Naive thymus-derived CD4-positive, alpha-beta T cell (primary cell): ENCODE data around the gene CYP11A1. TPM values are rescaled to one million over a fixed set of nuclear protein-coding genes. Genes with fewer than 3 reads are reported as not detected.

Experiments used
- ATAC-seq: fragments of 150-1000 bp; cut with Tn5 transposase; 2 replicates; pipeline ENCODE4 v1.10.0; 2021; ENCODE audit warnings: mild to moderate bottlenecking, moderate library complexity
- CTCF ChIA-PET: fragments of 350-600 bp; sonication (Branson Sonifier 250); formaldehyde crosslinking; loops from one replicate; lab custom pipeline; 2021; ENCODE audit warnings: antibody characterized with exemption; lab: Charles Lee
- POLR2A ChIA-PET: fragments of 350-600 bp; sonication (Branson Sonifier 250); formaldehyde crosslinking; loops from one replicate; lab custom pipeline; 2021; ENCODE audit warnings: antibody characterized with exemption, inconsistent platforms; lab: Charles Lee
- DNase-seq, 9 donors: peaks; one replicate each; pipeline versions ENCODE4 v3.0.0 to v3.0.0-alpha.2; 2020 to 2022; ENCODE audit warnings: mixed read lengths in 1 of 9
- H3K27ac ChIP-seq: one replicate; pipeline ENCODE4 v1.7.0; 2013; ENCODE audit warnings: mild to moderate bottlenecking, low read depth, low read length, moderate library complexity
- H3K27me3 ChIP-seq, 2 donors: one replicate each; pipeline ENCODE4 v1.7.0; 2013; ENCODE audit warnings: low read length in 2 of 2, mild to moderate bottlenecking in 2 of 2, moderate library complexity in 2 of 2; ENCODE audit not compliant: control insufficient read depth in 2 of 2, insufficient read depth in 2 of 2
- H3K36me3 ChIP-seq, 3 experiments: 1 replicate in 2 of 3; 2 replicates in 1 of 3; pipeline ENCODE4 v1.7.0; 2013; ENCODE audit warnings: low read length in 3 of 3, mild to moderate bottlenecking in 3 of 3, moderate library complexity in 1 of 3; ENCODE audit not compliant: insufficient read depth in 3 of 3, control insufficient read depth in 2 of 3
- H3K4me1 ChIP-seq, 2 donors: one replicate each; pipeline ENCODE4 v1.7.0; 2013; ENCODE audit warnings: low read length in 2 of 2, mild to moderate bottlenecking in 2 of 2, moderate library complexity in 1 of 2; ENCODE audit not compliant: control insufficient read depth in 2 of 2, insufficient read depth in 2 of 2
- H3K4me3 ChIP-seq: 2 replicates; pipeline ENCODE4 v1.7.0; 2013; ENCODE audit warnings: mild to moderate bottlenecking, low read length
- H3K9me3 ChIP-seq, 3 experiments: 1 replicate in 2 of 3; 2 replicates in 1 of 3; pipeline ENCODE4 v1.7.0; 2013; ENCODE audit warnings: low read length in 3 of 3; ENCODE audit not compliant: control insufficient read depth in 2 of 3
- H3K27ac Mint-ChIP-seq, 9 donors: one replicate each; pipeline ENCODE4 v1.8.0; 2020 to 2022; ENCODE audit warnings: mixed read lengths in 9 of 9, mild to moderate bottlenecking in 8 of 9, moderate library complexity in 5 of 9, inconsistent platforms in 2 of 9
- H3K27me3 Mint-ChIP-seq, 5 donors: one replicate each; pipeline ENCODE4 v1.8.0; 2021 to 2022; ENCODE audit warnings: mixed read lengths in 5 of 5, mild to moderate bottlenecking in 1 of 5
- H3K36me3 Mint-ChIP-seq, 5 donors: one replicate each; pipeline ENCODE4 v1.8.0; 2020 to 2022; ENCODE audit warnings: mixed read lengths in 5 of 5, mild to moderate bottlenecking in 3 of 5, inconsistent platforms in 1 of 5
- H3K4me1 Mint-ChIP-seq, 7 donors: one replicate each; pipeline ENCODE4 v1.8.0; 2020 to 2022; ENCODE audit warnings: mixed read lengths in 7 of 7, mild to moderate bottlenecking in 3 of 7, inconsistent platforms in 1 of 7
- H3K4me3 Mint-ChIP-seq, 10 donors: one replicate each; pipeline ENCODE4 v1.8.0; 2020 to 2022; ENCODE audit warnings: mild to moderate bottlenecking in 10 of 10, mixed read lengths in 10 of 10, moderate library complexity in 6 of 10, inconsistent platforms in 2 of 10
- H3K9me3 Mint-ChIP-seq, 11 donors: one replicate each; pipeline ENCODE4 v1.8.0; 2020 to 2022; ENCODE audit warnings: mixed read lengths in 11 of 11, mild to moderate bottlenecking in 4 of 11, inconsistent platforms in 1 of 11, moderate library complexity in 1 of 11
- intact Hi-C, 2 donors: fragments of 100-400 bp; cut with micrococcal nuclease; formaldehyde crosslinking; loops; one replicate each; pipeline ENCODE4 v1.15.1; 2023
- polyA plus RNA-seq, 2 donors: library from polyadenylated mRNA; unstranded; fragments of 300-500 nt; fragmentation: Illumina TruSeq; gene quantifications; one replicate each; pipeline ENCODE4 v1.2.3, GENCODE V29; 2021
- total RNA-seq, 6 experiments: library from RNA in 5 of 6; stranded (reverse) in 5 of 6; gene quantifications; 1 replicate in 5 of 6; 2 replicates in 1 of 6; pipeline ENCODE4 v1.2.3 and lab custom pipeline; 2021 to 2026

The CYP11A1 gene
- total and polyA plus RNA-seq, 7 experiments from 2014 or later: 0.58 to 1.0 TPM; not detected in 5

DNA sequence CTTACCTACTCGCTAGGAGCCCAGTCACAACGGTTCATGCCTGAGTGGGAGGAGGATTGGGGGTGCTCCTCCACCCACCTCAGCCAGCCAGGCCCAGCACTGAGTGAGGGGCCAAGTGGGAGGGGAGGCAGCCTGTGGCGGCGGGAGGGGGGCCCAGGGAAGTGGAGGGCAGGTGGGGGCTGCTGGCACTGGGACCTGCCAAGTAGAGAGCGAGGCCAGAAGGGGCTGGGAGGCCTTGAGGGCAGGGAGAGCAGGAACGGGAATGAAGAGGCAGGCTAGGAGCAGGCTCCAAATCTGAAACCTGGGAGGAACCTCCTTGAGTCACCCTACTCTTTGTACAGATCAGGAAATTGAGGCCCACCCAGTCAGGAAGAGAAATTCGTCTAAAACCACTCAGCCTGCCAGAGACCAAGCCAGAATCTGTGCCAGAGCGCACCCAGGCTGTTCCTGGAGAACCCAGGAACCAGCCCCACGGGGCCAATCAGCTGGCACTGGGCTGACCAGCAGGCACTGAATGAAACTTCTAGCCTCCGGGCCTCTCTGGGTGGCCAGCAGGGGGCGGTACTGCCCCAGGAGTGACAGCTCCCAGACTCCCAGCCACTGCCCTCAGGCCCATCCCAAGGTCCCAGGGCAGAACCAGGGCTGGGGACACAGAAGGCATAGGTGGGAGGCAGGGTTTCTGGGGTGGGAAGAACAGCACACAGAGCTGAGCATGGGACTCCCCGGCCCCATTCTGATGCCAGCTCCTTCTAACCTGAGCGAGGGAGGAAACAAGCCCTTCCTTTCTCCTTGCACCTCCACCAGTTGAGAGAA lies 14.8 kb upstream of the CYP11A1 start:
- no peaks in the 10 kb centered on the region for H3K27me3 Mint-ChIP-seq
- Histone ChIP-seq H3K9me3 (no peaks in the 10 kb centered on the region), H3K4me3 (no peak overlapping the region), H3K27ac (no peak overlapping the region), H3K36me3 (no peaks in the 10 kb centered on the region), H3K4me1 (peaks cover 6 to 32% of the 10 kb centered on the region in 2 donors), H3K27me3 (no peaks in the 10 kb centered on the region)
- ATAC-seq: peak; percentile 79
- ChIA-PET POLR2A (interaction anchor here (1.0 kb wide), 1 partner anchor 57 kb away, joined by 3 read pairs; no protein-coding TSS in a partner anchor), CTCF (interaction anchor here (0.7 to 6.9 kb wide), 10 partner anchors 9 to 387 kb away, joined by 3 to 93 read pairs (median 4); no protein-coding TSS in a partner anchor)
- no peaks in the 10 kb centered on the region for H3K9me3 Mint-ChIP-seq
- H3K4me3 Mint-ChIP-seq: peak overlapping the region in 1 of 10 donors; percentile 25
- no peaks in the 10 kb centered on the region for H3K36me3 Mint-ChIP-seq
- peak; percentile 40 to 84 (median 68) for DNase-seq
- intact Hi-C loops: loop anchor here (1.0 to 2.0 kb wide), 4 partner anchors 21 to 107 kb away; no protein-coding TSS in a partner anchor
- H3K4me1 Mint-ChIP-seq: peaks cover 0 to 60% (median 16%) of the 10 kb centered on the region in 7 donors
- peak overlapping the region in 1 of 9 donors; percentile 61 for H3K27ac Mint-ChIP-seq

DNA sequence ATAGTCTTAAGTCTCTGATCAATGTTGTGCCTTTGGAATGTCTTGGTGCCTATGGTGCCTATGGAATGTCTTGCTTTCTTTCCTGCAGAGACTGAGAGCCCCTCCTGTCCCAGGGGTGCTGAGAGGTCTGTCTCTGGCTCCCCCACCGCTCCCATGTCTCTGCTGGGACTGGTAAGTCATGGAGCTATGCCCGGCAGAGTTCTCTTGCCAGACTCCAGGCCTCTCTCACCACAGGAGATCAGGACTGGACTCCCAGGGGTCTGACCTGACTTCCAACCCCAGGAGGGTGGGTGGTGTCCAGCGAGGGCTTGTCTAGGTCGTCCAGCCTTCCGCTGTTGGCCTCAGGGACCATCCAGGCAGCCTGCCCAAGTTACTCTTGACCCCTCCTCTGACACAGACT lies 14.0 kb upstream of the CYP11A1 start:
- no peaks in the 10 kb centered on the region for H3K9me3 Mint-ChIP-seq
- H3K4me3 ChIP-seq: no peak overlapping the region
- H3K27me3 ChIP-seq: no peaks in the 10 kb centered on the region
- DNase-seq: no peak
- no peaks in the 10 kb centered on the region for H3K36me3 ChIP-seq
- peaks cover 6 to 32% of the 10 kb centered on the region in 2 donors for H3K4me1 ChIP-seq
- no peaks in the 10 kb centered on the region for H3K27me3 Mint-ChIP-seq
- ChIA-PET CTCF (interaction anchor here (1.2 to 6.9 kb wide), 2 partner anchors 58 to 388 kb away, joined by 3 to 93 read pairs; no protein-coding TSS in a partner anchor), POLR2A (no interaction called here)
- no peaks in the 10 kb centered on the region for H3K36me3 Mint-ChIP-seq
- H3K27ac ChIP-seq: no peak overlapping the region
- no peak for ATAC-seq
- H3K9me3 ChIP-seq: no peaks in the 10 kb centered on the region
- no peak overlapping the region for H3K4me3 Mint-ChIP-seq
- H3K27ac Mint-ChIP-seq: no peak overlapping the region
- peaks cover 0 to 65% (median 16%) of the 10 kb centered on the region in 7 donors for H3K4me1 Mint-ChIP-seq
- intact Hi-C loops: no loop called here

DNA sequence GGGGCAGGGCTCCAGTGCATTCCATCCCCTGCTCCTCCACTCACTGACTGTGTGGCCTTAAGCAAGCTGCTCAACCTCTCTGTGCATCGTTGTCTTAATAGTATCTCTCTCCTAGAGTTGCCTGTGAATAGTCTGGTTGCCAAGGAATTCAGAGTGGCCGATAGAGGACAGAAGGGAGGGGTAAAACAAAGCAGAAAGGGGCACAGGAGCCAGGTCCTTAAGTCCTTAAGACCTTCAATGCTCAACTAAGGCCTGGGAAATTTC lies 13.7 kb upstream of the CYP11A1 start:
- H3K9me3 Mint-ChIP-seq: no peaks in the 10 kb centered on the region
- no peak overlapping the region for H3K27ac Mint-ChIP-seq

DNA sequence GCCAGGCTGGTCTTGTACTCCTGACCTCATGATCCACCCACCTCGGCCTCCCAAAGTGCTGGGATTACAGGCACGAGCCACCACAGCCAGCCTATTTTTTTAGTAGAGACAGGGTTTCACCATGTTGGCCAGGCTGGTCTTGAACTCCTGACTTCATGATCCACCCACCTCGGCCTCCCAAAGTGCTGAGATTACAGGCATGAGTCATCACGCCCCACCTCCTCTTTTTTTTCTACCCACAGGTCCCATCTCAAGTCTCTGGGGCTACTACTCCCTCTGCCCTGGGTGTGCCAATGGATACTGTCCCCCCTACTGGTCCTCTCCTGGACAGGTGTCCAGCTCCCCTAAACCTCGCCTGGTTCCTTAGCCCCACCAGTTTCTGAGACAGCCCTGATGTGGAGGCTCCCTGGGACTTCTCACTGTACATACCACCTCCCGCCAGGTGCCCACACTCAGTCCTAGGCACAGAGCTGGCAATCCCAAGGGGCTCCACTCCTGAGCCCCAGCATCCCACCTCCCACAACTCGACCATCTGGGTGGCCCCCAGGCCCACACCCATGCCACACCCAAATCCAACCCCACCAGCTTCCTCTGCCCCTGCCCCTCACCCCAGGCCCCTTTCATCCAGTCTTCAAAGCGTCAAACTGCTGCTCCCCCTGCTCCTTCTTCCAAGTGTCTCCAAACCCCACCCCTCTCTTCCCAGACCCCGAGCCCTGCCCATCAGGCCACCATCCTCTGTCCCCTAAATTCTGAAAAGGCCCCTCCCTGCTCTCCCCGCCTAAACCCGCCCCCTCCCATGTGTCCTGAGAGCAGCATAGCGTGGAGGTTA lies 13.1 kb upstream of the CYP11A1 start:
- Mint-ChIP-seq H3K4me1 (peaks cover 0 to 63% (median 16%) of the 10 kb centered on the region in 7 donors), H3K27me3 (no peaks in the 10 kb centered on the region), H3K36me3 (no peaks in the 10 kb centered on the region), H3K27ac (no peak overlapping the region), H3K9me3 (no peaks in the 10 kb centered on the region), H3K4me3 (no peak overlapping the region)
- no peak overlapping the region for H3K27ac ChIP-seq
- no peaks in the 10 kb centered on the region for H3K27me3 ChIP-seq
- ChIA-PET CTCF (interaction anchor here (0.7 to 6.9 kb wide), 2 partner anchors 59 to 109 kb away, joined by 3 to 93 read pairs; no protein-coding TSS in a partner anchor), POLR2A (no interaction called here)
- ATAC-seq (no peak), DNase-seq (no peak)
- no peak overlapping the region for H3K4me3 ChIP-seq
- intact Hi-C loops: no loop called here
- H3K9me3 ChIP-seq: no peaks in the 10 kb centered on the region
- peaks cover 6 to 28% of the 10 kb centered on the region in 2 donors for H3K4me1 ChIP-seq
- no peaks in the 10 kb centered on the region for H3K36me3 ChIP-seq

More for the DNA sequence above, 13.7 kb upstream of the CYP11A1 start:
- peaks cover 6 to 32% of the 10 kb centered on the region in 2 donors for H3K4me1 ChIP-seq
- Mint-ChIP-seq H3K27me3 (no peaks in the 10 kb centered on the region), H3K4me1 (peaks cover 0 to 65% (median 16%) of the 10 kb centered on the region in 7 donors), H3K4me3 (no peak overlapping the region), H3K36me3 (no peaks in the 10 kb centered on the region)
- no peaks in the 10 kb centered on the region for H3K27me3 ChIP-seq
- ATAC-seq (no peak), DNase-seq (no peak)
- H3K4me3 ChIP-seq: no peak overlapping the region
- intact Hi-C loops: no loop called here
- H3K36me3 ChIP-seq: no peaks in the 10 kb centered on the region
- POLR2A ChIA-PET: no interaction called here
- CTCF ChIA-PET: interaction anchor here (1.2 to 6.9 kb wide), 2 partner anchors 59 to 388 kb away, joined by 3 to 93 read pairs; no protein-coding TSS in a partner anchor
- no peak overlapping the region for H3K27ac ChIP-seq
- H3K9me3 ChIP-seq: no peaks in the 10 kb centered on the region

DNA sequence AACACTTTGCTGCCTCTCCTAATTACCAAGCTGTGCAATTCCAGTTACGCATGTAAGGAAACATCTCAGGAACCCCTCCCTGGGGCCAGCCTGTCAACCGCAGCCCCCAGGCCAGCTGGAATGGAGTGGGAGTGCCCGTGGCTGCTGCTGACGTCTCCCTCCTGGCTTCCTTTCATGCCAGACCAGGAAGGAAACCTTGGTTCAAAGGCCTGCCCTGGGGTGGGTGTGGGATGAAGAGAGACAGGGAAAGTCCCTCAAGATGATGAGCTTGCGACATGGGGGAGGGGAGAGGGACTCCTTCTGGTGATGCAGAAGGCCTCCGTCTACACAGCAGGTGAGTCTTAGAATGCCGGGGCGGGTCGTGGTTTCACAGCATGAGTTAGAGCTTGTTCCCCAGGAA lies 11.4 kb upstream of the CYP11A1 start:
- POLR2A ChIA-PET: interaction anchor here (0.6 kb wide), 1 partner anchor 21 kb away, joined by 3 read pairs; no protein-coding TSS in a partner anchor
- CTCF ChIA-PET: interaction anchor here (0.6 to 1.2 kb wide), 4 partner anchors 9 to 409 kb away, joined by 3 read pairs; no protein-coding TSS in a partner anchor
- intact Hi-C loops: no loop called here
- H3K4me1 Mint-ChIP-seq: peaks cover 2 to 59% (median 16%) of the 10 kb centered on the region in 7 donors
- Histone ChIP-seq H3K27me3 (no peaks in the 10 kb centered on the region), H3K27ac (no peak overlapping the region), H3K4me3 (no peak overlapping the region), H3K36me3 (no peaks in the 10 kb centered on the region), H3K9me3 (no peaks in the 10 kb centered on the region), H3K4me1 (peaks cover 13 to 20% of the 10 kb centered on the region in 2 donors)
- ATAC-seq (no peak), DNase-seq (peak in 2 of 9 donors; percentile 30 to 71)
- peak overlapping the region in 1 of 9 donors; percentile 69 for H3K27ac Mint-ChIP-seq
- no peaks in the 10 kb centered on the region for H3K36me3 Mint-ChIP-seq
- H3K9me3 Mint-ChIP-seq: no peaks in the 10 kb centered on the region
- H3K4me3 Mint-ChIP-seq: peak overlapping the region in 2 of 10 donors; percentile 9 to 13
- H3K27me3 Mint-ChIP-seq: no peaks in the 10 kb centered on the region
